SK-N-SH (cell line): ENCODE measurements around the gene DYNC1H1.

ENCODE experiments used
- GATA2 ChIP-seq: sonication (generic); formaldehyde crosslinking; IDR thresholded peaks from 2 replicates; pipeline ENCODE4 v1.5.0; 2020; ENCODE audit warnings: mild to moderate bottlenecking, missing genetic modification reagents
- TF ChIP-seq, protein P1 (sequence below): fragments of 200-600 bp; sonication (generic); IDR thresholded peaks from 2 replicates; pipeline ENCODE4 v1.6.1; 2017; ENCODE audit warnings: antibody characterized with exemption, mild to moderate bottlenecking, moderate library complexity

- no peak for TF ChIP-seq GATA2 (CRISPR knock-in tag)
- TF ChIP-seq, protein P1, sequence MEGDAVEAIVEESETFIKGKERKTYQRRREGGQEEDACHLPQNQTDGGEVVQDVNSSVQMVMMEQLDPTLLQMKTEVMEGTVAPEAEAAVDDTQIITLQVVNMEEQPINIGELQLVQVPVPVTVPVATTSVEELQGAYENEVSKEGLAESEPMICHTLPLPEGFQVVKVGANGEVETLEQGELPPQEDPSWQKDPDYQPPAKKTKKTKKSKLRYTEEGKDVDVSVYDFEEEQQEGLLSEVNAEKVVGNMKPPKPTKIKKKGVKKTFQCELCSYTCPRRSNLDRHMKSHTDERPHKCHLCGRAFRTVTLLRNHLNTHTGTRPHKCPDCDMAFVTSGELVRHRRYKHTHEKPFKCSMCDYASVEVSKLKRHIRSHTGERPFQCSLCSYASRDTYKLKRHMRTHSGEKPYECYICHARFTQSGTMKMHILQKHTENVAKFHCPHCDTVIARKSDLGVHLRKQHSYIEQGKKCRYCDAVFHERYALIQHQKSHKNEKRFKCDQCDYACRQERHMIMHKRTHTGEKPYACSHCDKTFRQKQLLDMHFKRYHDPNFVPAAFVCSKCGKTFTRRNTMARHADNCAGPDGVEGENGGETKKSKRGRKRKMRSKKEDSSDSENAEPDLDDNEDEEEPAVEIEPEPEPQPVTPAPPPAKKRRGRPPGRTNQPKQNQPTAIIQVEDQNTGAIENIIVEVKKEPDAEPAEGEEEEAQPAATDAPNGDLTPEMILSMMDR, result peak; percentile 91
These were observed 132.3 kb downstream of the DYNC1H1 start for GRCh38 chr14:102096569-102097188.
